G401 (cell line): ENCODE data around the gene NBPF11. TPM values are rescaled to one million over a fixed set of nuclear protein-coding genes. Genes with fewer than 3 reads are reported as not detected.
"Not testable (repeated sequence)": the region's sequence is repeated elsewhere in the genome, so short reads cannot be mapped to it uniquely, and the experiment has no call there.

ENCODE experiments used
- DNase-seq: peaks from one replicate; pipeline ENCODE4 v3.0.0-alpha.2; 2015; ENCODE audit warnings: low spot score
- in situ Hi-C: cut with HindIII; loops from 2 replicates; pipeline ENCODE4 v1.10.0; 2016; ENCODE audit warnings: low sequenced_read_pairs, mixed read lengths
- total RNA-seq: library from RNA; depleted of rRNA; stranded (reverse); fragments of >200 nt; shearing (Covaris generic); gene quantifications from 2 replicates; pipeline ENCODE4 v1.2.3, GENCODE V29; 2014; rRNA removed

Gene NBPF11, protein sequence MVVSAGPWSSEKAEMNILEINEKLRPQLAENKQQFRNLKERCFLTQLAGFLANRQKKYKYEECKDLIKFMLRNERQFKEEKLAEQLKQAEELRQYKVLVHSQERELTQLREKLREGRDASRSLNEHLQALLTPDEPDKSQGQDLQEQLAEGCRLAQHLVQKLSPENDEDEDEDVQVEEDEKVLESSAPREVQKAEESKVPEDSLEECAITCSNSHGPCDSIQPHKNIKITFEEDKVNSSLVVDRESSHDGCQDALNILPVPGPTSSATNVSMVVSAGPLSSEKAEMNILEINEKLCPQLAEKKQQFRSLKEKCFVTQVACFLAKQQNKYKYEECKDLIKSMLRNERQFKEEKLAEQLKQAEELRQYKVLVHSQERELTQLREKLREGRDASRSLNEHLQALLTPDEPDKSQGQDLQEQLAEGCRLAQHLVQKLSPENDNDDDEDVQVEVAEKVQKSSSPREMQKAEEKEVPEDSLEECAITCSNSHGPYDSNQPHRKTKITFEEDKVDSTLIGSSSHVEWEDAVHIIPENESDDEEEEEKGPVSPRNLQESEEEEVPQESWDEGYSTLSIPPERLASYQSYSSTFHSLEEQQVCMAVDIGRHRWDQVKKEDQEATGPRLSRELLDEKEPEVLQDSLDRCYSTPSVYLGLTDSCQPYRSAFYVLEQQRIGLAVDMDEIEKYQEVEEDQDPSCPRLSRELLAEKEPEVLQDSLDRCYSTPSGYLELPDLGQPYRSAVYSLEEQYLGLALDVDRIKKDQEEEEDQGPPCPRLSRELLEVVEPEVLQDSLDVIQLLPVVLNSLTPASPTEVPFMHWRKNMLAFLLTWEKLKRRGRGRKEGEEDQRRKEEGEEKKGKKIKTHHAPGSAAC
- 0.74 and 2.9 TPM in 2 replicates for total RNA-seq

GRCh38 chr1:148151911-148152656 is at the start of gene NBPF11:
NBPF11 (minus strand) TSS chr1:148152281; CDS start chr1:148127003, 25,278 bp downstream.
- peak; percentile 63 for DNase-seq
- in situ Hi-C loops: not testable (repeated sequence)

GRCh38 chr1:148197396-148197795 is 45.3 kb upstream of the NBPF11 start:
- DNase-seq, in situ Hi-C loops: not testable (repeated sequence)

- DNase-seq, in situ Hi-C loops: not testable (repeated sequence)
Measured at GRCh38 chr1:148196949-148197348, 44.9 kb upstream of the NBPF11 start.

DNA sequence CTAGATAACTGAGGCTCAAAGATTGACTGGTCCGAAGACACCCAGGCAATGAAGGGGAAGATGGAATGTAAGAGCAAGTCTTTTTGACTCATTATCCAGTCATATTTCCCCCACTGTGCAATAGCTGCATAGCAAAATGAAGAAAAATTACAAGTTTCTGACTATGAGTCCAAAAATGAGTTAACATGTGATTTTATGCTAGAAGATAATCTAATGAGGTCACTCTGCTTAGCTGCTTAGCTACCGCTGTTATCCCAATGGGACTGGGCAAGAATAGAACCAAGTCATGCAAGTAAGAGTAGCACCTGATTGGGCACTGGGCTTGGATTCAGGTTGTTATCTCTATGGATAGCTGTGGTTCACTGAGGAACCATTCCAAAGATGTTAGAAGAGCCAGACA is 43.0 kb upstream of the NBPF11 start:
- DNase-seq, in situ Hi-C loops: not testable (repeated sequence)

DNA sequence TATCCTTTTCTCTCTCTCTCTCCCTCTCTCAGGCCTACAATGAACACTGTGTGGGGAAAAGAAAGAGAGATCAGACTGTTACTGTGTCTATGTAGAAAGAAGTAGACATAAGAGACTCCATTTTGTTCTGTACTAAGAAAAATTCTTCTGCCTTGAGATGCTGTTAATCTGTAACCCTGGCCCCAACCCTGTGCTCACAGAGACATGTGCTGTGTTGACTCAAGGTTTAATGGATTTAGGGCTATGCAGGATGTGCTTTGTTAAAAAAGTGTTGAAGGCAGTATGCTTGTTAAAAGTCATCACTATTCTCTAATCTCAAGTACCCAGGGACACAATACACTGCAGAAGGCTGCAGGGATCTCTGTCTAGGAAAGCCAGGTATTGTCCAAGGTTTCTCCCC is 36.7 kb upstream of the NBPF11 start:
- DNase-seq, in situ Hi-C loops: not testable (repeated sequence)

GRCh38 chr1:148178682-148179081 is 26.6 kb upstream of the NBPF11 start:
- in situ Hi-C loops, DNase-seq: not testable (repeated sequence)

DNA sequence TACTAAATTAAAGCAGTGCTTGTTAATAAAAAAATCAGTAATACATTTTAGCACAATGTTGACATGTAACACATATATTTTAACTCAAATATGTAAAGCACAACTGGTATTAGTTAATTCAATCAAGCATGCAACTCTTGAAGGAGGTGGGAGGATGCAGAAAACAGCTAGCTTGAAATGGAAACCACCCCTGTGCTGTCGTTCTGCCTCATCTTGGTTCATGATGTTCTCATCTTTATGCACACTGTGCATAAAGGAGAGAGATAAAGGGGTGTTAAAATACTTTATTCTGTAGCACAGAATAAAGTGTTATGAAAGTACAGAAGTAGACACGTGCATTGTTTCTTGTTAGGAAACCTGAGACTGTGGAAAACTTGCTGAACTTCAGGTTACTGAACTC is 23.3 kb upstream of the NBPF11 start:
- in situ Hi-C loops, DNase-seq: not testable (repeated sequence)

GRCh38 chr1:148171995-148172394 is 19.9 kb upstream of the NBPF11 start:
- in situ Hi-C loops: not testable (repeated sequence)

DNA sequence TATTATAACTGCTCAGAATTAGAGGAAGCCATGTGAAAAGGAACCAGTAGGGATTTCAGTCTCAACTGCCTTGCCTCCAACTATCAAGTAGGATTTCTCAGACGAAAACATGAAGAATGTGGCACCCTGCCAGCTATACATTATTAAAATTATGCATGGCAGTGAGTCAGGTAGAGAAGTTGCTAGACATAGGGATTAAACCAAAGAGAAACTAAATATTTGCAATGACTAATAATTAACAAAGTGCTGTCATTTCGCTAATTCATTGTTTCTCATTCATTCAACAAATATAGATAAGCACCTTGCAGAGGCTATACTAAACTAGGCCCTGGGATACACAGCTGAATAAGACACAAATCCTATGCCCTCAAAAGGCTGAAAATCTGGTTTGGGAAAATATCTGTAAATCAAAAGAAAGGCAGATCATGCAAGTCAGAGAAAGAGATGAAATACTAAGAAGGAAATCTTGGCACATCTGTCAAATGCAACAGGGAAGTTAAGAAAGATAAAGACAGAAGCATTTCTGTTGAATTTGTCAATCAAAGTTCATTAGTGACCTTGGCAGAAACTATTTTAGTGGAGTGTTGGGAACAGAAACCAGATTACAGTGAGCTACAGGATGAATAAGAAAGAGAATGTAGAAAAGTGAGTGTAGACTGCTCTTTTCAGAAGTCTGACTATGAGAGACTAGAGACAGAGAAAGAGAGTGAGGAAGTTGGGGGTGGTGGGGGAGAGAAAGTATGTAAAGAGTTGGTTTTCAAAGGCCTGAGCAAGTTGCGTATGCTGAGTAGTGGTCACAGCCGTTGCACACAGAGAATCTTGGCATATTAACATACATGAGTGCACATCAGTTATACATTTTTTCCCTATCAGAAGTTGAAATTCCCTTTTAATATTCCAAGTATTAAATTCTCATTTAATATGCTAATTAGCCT is 14.7 kb upstream of the NBPF11 start:
- no peak for DNase-seq
- in situ Hi-C loops: no loop called here

More at GRCh38 chr1:148171995-148172394, 19.9 kb upstream of the NBPF11 start:
- DNase-seq: not testable (repeated sequence)

- no peak for DNase-seq
- in situ Hi-C loops: no loop called here
Measured at GRCh38 chr1:148162363-148162762, 10.3 kb upstream of the NBPF11 start.

DNA sequence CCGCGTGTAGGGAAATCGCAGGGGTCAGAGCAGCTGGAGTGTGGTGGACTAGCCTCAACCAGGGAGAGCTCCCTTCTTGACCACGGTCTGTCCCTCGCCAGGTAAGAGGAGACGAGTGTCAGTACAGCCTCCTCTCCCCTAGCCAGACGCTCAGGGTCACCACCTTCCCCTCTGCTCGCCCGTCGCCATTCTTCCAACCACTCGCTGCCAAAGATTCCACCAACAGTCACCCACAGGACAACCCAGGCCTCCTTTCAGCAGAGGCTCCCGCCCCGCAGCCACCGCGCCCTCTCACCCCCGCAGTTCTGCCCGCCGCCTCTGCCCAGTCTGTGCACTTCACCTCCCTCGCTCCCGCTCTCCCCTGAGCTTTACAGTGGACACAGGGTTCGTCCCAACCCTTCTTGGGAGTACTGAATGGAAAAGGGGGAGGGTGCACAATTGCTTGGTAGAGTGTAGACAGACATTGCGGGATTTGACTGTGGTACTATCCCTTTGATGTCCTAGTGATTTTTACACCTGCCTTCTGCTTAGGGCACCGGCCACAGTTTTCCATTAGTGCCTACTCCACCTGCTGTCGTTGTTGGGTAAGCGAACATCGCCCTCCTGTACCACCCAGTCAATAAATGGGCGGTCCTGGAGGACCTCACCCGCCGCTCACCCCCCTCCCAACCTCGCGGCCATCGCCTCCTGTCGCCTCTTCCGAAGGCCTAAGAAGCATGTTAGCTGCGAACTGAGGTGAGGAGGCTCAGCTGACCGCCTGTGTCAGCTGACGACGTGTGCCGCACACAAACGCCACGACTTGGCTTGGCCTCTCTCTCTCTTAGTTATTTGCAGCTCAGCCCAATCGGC is 9.2 kb upstream of the NBPF11 start:
- in situ Hi-C loops: no loop called here
- DNase-seq: no peak

DNA sequence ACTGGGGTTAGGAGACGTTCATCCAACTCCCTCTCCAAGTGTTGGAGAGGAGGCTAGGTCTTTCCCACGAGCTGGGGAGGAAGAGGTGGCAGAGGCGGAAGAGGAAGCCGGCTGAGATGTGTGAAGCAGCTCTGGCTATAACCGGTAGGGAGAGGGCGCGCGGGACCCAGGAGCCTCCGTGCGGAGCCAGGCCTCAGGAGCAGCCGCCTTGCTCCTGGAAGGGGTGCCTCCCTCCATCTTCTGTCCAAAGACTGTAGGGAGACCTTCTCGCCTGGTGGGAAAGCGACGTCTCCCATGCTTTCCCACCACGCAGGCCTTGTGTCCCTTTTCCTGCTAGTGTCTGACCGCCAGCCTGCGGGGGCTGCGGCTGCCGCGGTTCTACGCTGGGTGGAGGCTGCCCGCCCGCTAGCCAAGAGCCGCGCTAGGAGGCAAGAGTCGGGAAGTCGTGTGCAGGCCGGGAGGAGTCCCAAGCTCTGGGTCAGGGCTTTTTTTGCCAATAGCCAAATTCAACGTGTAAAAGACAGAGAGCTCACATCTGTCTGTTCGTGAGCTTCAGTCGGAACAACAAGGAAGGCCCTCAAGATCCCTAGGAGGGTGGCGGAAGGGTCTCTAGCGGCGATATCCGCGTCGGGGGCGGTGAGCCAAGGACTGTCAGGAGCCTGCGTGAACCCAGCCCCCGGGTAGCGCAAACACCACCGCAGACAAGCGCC is 8.4 kb upstream of the NBPF11 start:
- peak; percentile 10 for DNase-seq
- in situ Hi-C loops: no loop called here

DNA sequence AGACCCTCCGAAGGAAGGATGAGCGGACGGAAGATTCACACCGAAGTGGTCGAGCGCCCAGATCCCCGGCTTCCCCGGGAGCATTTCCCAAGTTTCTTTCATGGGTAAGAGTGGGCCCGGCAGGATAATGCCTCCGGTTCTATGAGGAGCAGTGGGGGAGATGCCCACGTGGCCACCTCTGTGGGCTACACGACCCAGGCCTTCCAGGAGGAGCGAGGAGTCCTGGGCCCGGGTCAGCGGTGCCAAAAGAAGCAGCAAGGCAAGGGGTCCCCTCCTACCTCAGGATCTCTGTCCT is 7.9 kb upstream of the NBPF11 start:
- no peak for DNase-seq
- in situ Hi-C loops: no loop called here

GRCh38 chr1:148158341-148159003 is 6.4 kb upstream of the NBPF11 start:
- in situ Hi-C loops: no loop called here
- DNase-seq: no peak

DNA sequence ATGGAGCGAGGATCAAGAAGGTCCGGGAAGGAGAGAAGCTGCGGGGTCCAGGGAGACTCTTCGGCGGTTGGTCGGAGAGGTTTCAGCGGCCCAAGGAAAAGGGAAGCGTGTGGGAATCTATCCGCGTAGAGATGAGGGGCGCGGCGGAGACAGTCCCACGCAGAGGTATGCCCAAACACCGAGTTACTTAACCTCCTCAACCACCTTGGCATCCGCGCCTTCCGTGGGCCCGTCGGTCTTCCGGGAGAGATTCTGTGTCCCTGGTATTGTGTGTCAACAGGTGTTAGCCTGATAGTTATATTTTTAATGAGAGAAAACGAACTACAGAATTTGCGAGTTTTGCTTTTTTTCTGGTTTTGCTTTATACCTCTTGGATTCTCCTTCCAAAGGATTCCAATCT is 5.7 kb upstream of the NBPF11 start:
- in situ Hi-C loops, DNase-seq: not testable (repeated sequence)

DNA sequence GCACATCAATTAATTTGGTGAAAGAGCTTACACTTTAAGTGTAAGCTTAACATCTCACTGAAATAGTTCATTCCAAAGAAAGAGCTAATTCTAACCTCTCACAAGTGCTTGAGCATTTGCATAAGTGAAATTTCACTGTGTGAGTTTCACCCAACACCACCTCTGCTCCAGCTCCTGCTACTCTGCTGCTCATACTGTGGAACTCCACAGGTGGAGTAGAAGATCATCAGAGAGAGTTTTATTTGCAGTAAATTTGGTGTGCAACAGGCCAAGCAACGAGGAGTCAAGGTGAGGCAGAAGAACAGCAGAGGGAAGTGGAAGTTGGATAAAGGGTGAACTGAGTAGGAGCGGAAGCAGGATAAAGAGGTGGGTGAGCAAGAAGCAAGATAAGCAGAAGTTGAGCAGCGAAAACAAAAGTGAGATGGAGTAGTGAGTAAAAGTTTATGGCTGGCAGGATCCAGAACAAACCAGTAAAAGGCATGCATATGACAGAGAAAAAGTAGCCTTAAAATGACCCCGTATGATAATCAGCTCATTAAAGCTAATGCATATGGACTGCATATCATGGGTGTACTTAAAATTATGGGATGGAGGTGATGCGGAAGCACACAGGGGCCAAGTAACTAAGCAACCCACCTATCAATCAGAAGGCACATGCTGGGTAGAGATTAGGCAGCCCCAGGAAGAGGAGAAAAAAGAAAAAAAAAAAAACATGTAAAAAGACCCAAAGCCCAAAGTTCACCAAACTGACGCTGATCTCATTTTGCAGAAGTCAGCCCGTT is 3.6 kb upstream of the NBPF11 start:
- in situ Hi-C loops, DNase-seq: not testable (repeated sequence)
